Left cardiac atrium (tissue), 4 donors: Measurements from ENCODE around the gene LFNG. TPM values are rescaled to one million over a fixed set of nuclear protein-coding genes. Genes with fewer than 3 reads are reported as not detected.

ENCODE experiments used
- ATAC-seq, 2 donors: fragments of 200-7000 bp; cut with Tn5 transposase; one replicate each; pipeline ENCODE4 v1.9.1; 2020; ENCODE audit warnings: mild to moderate bottlenecking in 2 of 2, moderate library complexity in 2 of 2
- DNase-seq: peaks from one replicate; pipeline ENCODE4 v3.0.0-alpha.2; 2020
- intact Hi-C, 2 donors: fragments of 100-400 bp; cut with DNase I; formaldehyde crosslinking; loops; one replicate each; pipeline versions ENCODE4 v1.14.1 to v1.15.1; 2022 to 2023
- microRNA-seq, 2 donors: library from miRNA; unstranded; fragments of <30 nt; microRNA quantifications; one replicate each; pipeline ENCODE4 v1.2.0, GENCODE V29; 2020
- total RNA-seq, 2 donors: library from RNA; stranded (reverse); fragmentation: NEBNext Ultra II Directional; extraction: Animal tissue kit (Norgen Biotek cat#: 25700); gene quantifications; one replicate each; pipeline ENCODE4 v1.2.1, GENCODE V29; 2021
- donor health status: DM: no; HTN: yes; CAD: no.
- donor health status: DM: no; HTN: yes; CAD: no; lungs with severe emphysema.
- donor health status: DM: yes; HTN: yes; CAD: no.
- donor health status: Dilated cardiomyopathy.

Gene LFNG
- total RNA-seq, 2 donors from 2014 or later = 8.7 to 9.2 TPM

GRCh38 chr7:2573761-2574160, 54.2 kb downstream of the LFNG start:
- no peak for ATAC-seq
- no peak for DNase-seq
- intact Hi-C loops = no loop called here

- intact Hi-C loops = no loop called here
- DNase-seq (no peak), ATAC-seq (no peak)
Observed at GRCh38 chr7:2575046-2575732, 55.6 kb downstream of the LFNG start.

GRCh38 chr7:2575733-2576340, 56.3 kb downstream of the LFNG start:
- ATAC-seq (no peak), DNase-seq (no peak)
- intact Hi-C loops = no loop called here

GRCh38 chr7:2576742-2577491, 57.3 kb downstream of the LFNG start:
- intact Hi-C loops = no loop called here
- DNase-seq (no peak), ATAC-seq (no peak)

Small RNA genes lying within 50 kb of the gene (microRNA-seq; reads per million reads assigned to microRNA genes)
- gene MIR4648 = 0 reads per million in 2 donors

Other genes with a start within 250 kb of the LFNG start
- gene SNX8, start 205.3 kb upstream of the LFNG start, total RNA-seq = 10 to 100 TPM; 31.3 to 38.5 TPM
- 10 to 100 TPM; 59.6 to 96.1 TPM for gene EIF3B, start 164.9 kb upstream of the LFNG start, total RNA-seq
- gene CHST12, start 116.2 kb upstream of the LFNG start, total RNA-seq = 10 to 100 TPM; 18.4 to 19.8 TPM
- gene GRIFIN, start 43.4 kb upstream of the LFNG start, total RNA-seq = not detected
- 10 to 100 TPM; 14.6 to 17.6 TPM for gene BRAT1, start 35.8 kb downstream of the LFNG start, total RNA-seq
- gene IQCE, start 39.2 kb downstream of the LFNG start, total RNA-seq = 10 to 100 TPM; 11.5 to 12.0 TPM
- 10 to 100 TPM; 30.3 to 38.7 TPM for gene TTYH3, start 112.2 kb downstream of the LFNG start, total RNA-seq
- gene AMZ1, start 168.4 kb downstream of the LFNG start, total RNA-seq = under 1 TPM; 0.27 to 0.34 TPM